ENCODE data around the gene WFDC2.

WFDC2 gene

DNA sequence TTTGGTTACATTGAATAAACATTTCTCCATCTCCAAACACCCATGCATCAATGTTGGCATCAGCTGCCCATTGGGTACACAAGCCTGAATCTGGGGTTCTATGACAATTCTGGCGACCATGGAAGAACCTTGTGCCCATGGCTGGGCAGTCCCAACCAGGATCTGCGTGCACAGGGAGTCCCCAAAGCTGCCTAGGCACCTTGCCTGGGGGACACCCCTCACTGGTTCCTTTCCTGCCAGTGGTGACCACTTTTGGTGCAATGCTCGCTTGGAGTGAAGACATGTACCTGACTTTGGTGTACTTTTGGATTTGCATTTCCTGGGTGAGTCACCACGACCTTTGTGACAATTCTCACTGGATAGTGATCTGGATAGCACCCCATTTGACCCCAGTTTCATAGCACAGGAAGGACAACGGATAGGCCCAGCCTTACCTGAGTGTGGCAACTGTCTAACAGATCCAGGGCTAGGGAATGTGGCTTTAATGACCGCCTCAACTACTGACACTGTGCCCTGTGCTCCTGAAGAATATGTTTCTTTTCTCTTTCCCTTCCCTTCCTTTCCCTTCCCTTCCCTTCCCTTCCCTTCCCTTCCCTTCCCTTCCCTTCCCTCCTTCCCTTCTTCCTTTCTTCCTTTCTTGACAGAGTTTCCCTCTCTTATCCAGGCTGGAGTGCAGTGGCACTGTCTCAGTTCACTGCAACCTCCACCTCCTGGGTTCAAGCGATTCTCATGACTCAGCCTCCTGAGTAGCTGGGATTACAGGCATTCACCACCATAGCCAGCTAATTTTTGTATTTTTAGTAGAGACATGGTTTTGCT lies 38.7 kb downstream of the WFDC2 start:
- H3K36me3 ChIP-seq (ENCODE audit: control insufficient read depth, insufficient read depth, low read length), result no peaks in the 10 kb centered on the region
- no peak overlapping the region for H3K27ac ChIP-seq (ENCODE audit: insufficient read depth, low read length, poor library complexity, severe bottlenecking)
- DNase-seq, result no peak
- H3K4me3 ChIP-seq (ENCODE audit: insufficient read depth, low read depth, low read length, poor library complexity, severe bottlenecking), result no peak overlapping the region
- no peaks in the 10 kb centered on the region for H3K4me1 ChIP-seq (ENCODE audit: control insufficient read depth, insufficient read depth, low read length, poor library complexity, severe bottlenecking)
- no peaks in the 10 kb centered on the region for H3K27me3 ChIP-seq (replicated peaks; ENCODE audit: control insufficient read depth, insufficient read depth, low read length, poor library complexity, severe bottlenecking)
- H3K9me3 ChIP-seq (ENCODE audit: control insufficient read depth, low read length), result no peaks in the 10 kb centered on the region

DNA sequence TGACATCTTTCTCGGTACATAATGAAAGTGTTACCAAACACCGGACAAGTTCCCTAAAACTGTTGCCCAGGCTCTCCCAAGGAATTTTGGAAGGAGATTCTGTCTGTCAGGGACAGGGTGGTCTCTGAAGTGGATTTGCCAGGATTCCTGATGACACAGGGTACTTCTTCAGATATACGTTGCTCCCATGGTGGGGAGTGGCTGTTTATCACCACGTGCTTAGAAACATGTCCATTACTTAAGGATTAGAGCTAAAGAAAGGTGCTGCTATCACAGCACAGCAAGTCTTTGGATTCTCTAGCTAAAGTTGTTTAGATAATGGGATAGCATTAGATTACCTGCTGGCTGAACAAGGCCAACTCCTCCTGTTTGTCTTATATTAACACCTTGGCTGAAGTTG lies 39.5 kb downstream of the WFDC2 start:
- H3K4me1 ChIP-seq (ENCODE audit: control insufficient read depth, insufficient read depth, low read length, poor library complexity, severe bottlenecking), result no peaks in the 10 kb centered on the region
- no peak overlapping the region for H3K4me3 ChIP-seq (ENCODE audit: insufficient read depth, low read depth, low read length, poor library complexity, severe bottlenecking)
- H3K27ac ChIP-seq (ENCODE audit: insufficient read depth, low read length, poor library complexity, severe bottlenecking), result no peak overlapping the region
- no peaks in the 10 kb centered on the region for H3K36me3 ChIP-seq (ENCODE audit: control insufficient read depth, insufficient read depth, low read length)
- no peak for DNase-seq
- no peaks in the 10 kb centered on the region for H3K27me3 ChIP-seq (replicated peaks; ENCODE audit: control insufficient read depth, insufficient read depth, low read length, poor library complexity, severe bottlenecking)
- H3K9me3 ChIP-seq (ENCODE audit: control insufficient read depth, low read length), result no peaks in the 10 kb centered on the region

DNA sequence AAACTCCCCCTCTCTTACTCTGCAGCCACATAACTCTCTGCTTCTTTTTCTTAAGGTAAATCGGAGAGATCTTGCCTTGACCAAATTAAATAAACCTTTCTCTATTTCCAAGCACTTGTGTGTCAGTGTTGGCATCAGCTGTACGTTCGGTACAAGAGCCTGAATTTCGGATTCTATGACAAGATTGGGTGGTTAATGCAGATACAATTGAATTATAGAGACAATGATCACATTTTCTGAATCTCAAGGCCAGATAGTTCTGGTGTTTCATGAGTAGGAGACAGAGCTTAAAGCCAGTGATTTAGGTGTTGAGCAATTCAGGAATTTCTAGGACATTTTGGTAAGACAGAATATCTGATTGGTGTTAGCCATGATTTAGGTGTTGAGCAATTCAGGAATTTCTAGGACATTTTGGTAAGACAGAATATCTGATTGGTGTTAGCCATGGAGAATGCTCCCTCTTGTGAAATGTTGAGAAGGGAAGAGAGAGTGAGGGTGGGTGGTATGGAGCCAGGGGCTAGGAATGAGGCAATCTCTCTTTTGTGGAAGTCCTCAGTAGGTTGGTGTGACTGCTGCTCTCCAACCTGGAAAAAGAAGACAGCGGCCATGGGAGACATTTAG lies 40.8 kb downstream of the WFDC2 start:
- no peaks in the 10 kb centered on the region for H3K36me3 ChIP-seq (ENCODE audit: control insufficient read depth, insufficient read depth, low read length)
- H3K27me3 ChIP-seq (replicated peaks; ENCODE audit: control insufficient read depth, insufficient read depth, low read length, poor library complexity, severe bottlenecking), result no peaks in the 10 kb centered on the region
- H3K4me3 ChIP-seq (ENCODE audit: insufficient read depth, low read depth, low read length, poor library complexity, severe bottlenecking), result no peak overlapping the region
- H3K4me1 ChIP-seq (ENCODE audit: control insufficient read depth, insufficient read depth, low read length, poor library complexity, severe bottlenecking), result no peaks in the 10 kb centered on the region
- no peak for DNase-seq
- H3K27ac ChIP-seq (ENCODE audit: insufficient read depth, low read length, poor library complexity, severe bottlenecking), result no peak overlapping the region
- H3K9me3 ChIP-seq (ENCODE audit: control insufficient read depth, low read length), result no peaks in the 10 kb centered on the region

DNA sequence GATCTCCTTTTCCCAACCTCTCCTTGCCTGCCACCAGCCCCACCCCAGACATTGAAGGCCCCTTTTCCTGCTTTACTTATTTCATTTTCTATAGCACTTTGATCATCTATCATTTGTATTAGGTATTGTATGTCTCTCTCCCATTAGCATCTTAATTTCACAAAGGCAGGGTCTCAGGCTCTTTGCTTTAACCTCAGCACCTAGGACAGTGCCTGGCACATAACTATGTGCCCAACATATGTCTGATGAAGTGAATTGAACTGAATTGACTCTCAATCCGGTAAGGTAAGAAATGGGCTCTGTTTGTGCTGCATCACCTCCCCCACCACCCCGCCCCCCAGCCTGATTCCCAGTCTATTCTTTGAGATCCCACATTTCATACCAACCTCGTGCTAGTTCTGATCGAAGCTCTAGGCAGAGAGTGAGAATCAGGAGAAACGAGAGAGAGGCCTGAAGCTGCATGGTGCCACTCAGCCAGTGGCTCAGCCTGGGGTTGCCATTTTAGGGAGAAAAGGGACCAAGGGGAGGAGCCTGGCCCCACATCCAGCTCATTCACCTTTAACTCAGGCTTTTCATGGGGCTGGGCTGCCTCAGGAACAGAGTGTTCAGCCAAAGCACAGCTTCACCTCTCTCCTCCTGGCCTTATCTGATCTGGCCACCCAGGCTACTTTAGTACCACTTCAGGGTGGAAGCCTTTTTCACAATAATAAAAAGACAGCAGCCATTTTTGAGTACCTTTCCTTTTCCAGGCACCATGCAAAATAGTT lies 45.8 kb downstream of the WFDC2 start, which contains the start of gene SPINT3:
TSS of gene SPINT3 (minus strand) at position 476 of the 767 bp plus-strand sequence. CDS start at position 462, 14 bp downstream.
- Histone ChIP-seq H3K27me3 (replicated peaks; ENCODE audit: control insufficient read depth, insufficient read depth, low read length, poor library complexity, severe bottlenecking) (no peaks in the 10 kb centered on the region), H3K4me3 (ENCODE audit: insufficient read depth, low read depth, low read length, poor library complexity, severe bottlenecking) (no peak within 1 kb of the TSS), H3K4me1 (ENCODE audit: control insufficient read depth, insufficient read depth, low read length, poor library complexity, severe bottlenecking) (no peaks in the 10 kb centered on the region), H3K36me3 (ENCODE audit: control insufficient read depth, insufficient read depth, low read length) (no peaks in the 10 kb centered on the region), H3K27ac (ENCODE audit: insufficient read depth, low read length, poor library complexity, severe bottlenecking) (no peak within 1 kb of the TSS), H3K9me3 (ENCODE audit: control insufficient read depth, low read length) (no peaks in the 10 kb centered on the region)
- no peak for DNase-seq

DNA sequence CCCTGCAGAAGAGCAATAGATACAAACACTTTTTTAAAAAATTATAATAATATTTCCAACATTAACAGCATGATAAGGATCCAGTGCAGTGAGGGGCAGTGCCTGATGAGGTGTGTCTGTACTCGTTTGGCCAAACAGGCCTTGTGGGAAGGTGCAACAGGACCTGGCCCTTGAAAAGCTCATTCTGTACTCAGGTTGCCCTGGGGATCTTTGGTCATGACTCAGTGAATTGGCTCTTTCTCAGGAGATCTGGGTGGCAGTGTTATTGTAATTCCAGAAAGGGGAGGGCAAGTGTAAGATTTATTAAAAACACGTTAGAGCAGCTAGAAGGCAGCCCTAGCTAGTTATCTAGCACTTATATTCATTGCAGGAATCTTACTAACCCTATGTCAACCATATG lies 48.7 kb downstream of the WFDC2 start:
- no peak for DNase-seq
- Histone ChIP-seq H3K4me3 (ENCODE audit: insufficient read depth, low read depth, low read length, poor library complexity, severe bottlenecking) (no peak overlapping the region), H3K4me1 (ENCODE audit: control insufficient read depth, insufficient read depth, low read length, poor library complexity, severe bottlenecking) (no peaks in the 10 kb centered on the region), H3K27me3 (replicated peaks; ENCODE audit: control insufficient read depth, insufficient read depth, low read length, poor library complexity, severe bottlenecking) (no peaks in the 10 kb centered on the region), H3K27ac (ENCODE audit: insufficient read depth, low read length, poor library complexity, severe bottlenecking) (no peak overlapping the region), H3K36me3 (ENCODE audit: control insufficient read depth, insufficient read depth, low read length) (no peaks in the 10 kb centered on the region), H3K9me3 (ENCODE audit: control insufficient read depth, low read length) (no peaks in the 10 kb centered on the region)

DNA sequence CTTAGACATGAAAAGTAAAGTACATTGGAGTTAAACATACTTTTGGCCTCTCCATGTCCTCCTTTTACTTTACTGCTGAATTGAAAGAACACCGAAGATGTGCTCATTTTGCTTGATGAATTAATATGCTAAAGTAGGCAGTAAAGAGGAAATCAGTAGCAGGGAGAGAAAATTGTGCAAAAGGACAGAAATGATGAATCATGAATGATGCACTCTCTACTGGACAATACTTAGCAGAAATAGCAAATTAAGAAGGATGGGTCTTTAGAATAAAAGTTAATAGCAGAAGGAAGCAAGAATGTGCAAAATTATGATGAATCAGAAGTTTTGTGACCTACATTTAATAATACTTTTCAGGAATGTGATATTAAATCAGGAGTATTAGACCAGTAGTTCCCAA lies 54.3 kb downstream of the WFDC2 start:
- H3K27me3 ChIP-seq (replicated peaks; ENCODE audit: control insufficient read depth, insufficient read depth, low read length, poor library complexity, severe bottlenecking), result no peaks in the 10 kb centered on the region
- DNase-seq, result no peak
- no peaks in the 10 kb centered on the region for H3K4me1 ChIP-seq (ENCODE audit: control insufficient read depth, insufficient read depth, low read length, poor library complexity, severe bottlenecking)
- no peak overlapping the region for H3K27ac ChIP-seq (ENCODE audit: insufficient read depth, low read length, poor library complexity, severe bottlenecking)
- no peaks in the 10 kb centered on the region for H3K36me3 ChIP-seq (ENCODE audit: control insufficient read depth, insufficient read depth, low read length)
- no peaks in the 10 kb centered on the region for H3K9me3 ChIP-seq (ENCODE audit: control insufficient read depth, low read length)
- no peak overlapping the region for H3K4me3 ChIP-seq (ENCODE audit: insufficient read depth, low read depth, low read length, poor library complexity, severe bottlenecking)

DNA sequence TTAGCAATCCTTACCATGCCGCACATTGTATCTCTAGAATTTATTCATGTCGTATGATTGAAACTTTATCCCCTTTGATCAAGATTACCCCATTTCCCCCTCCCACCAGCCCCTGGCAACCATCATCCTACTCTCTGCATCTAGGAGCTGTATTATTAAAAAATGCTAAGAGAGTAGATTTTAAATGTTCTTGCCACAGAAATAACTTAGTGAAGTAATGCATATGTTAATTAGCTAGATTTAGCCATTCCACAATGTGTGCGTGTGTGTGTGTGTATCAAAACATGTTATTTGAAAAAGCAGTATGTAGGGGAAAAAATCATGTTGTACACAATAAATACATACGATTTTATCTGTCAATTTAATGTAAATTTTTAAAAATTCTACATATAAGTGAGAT lies 57.7 kb downstream of the WFDC2 start:
- Histone ChIP-seq H3K27me3 (replicated peaks; ENCODE audit: control insufficient read depth, insufficient read depth, low read length, poor library complexity, severe bottlenecking) (no peaks in the 10 kb centered on the region), H3K27ac (ENCODE audit: insufficient read depth, low read length, poor library complexity, severe bottlenecking) (no peak overlapping the region), H3K4me1 (ENCODE audit: control insufficient read depth, insufficient read depth, low read length, poor library complexity, severe bottlenecking) (no peaks in the 10 kb centered on the region), H3K4me3 (ENCODE audit: insufficient read depth, low read depth, low read length, poor library complexity, severe bottlenecking) (no peak overlapping the region), H3K9me3 (ENCODE audit: control insufficient read depth, low read length) (no peaks in the 10 kb centered on the region), H3K36me3 (ENCODE audit: control insufficient read depth, insufficient read depth, low read length) (no peaks in the 10 kb centered on the region)
- no peak for DNase-seq
